ENCODE results near the gene ADAMTS18. TPM values are rescaled to one million over a fixed set of nuclear protein-coding genes. Genes with fewer than 3 reads are reported as not detected.

The ADAMTS18 gene
- total RNA-seq, 6 donors from 2014 or later, result 0.13 TPM; not detected in 5

DNA sequence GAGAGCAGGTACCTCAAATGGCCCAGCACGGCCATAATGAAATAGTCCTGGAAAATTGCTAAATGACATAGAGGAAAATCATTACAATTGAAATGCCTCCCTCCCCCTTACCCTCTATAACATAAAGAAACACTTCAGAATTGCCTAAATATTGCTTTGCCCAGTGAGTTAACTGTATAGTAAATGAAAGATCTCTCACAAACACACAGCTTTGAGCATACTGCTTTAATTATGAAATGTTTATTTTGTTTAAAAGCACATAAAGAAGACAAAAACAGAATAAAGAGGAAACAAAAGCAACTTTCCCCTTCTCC, 9.3 kb upstream of the ADAMTS18 start:
- 33 to 50% methylated on average over 1 of the region's 1 CpG for WGBS, 2 donors
- TF ChIP-seq POLR2AphosphoS5 (IDR thresholded peaks at IDR 0.05) (no peak), POLR2A (IDR thresholded peaks at IDR 0.05) (no peak), EP300 (IDR thresholded peaks at IDR 0.05) (no peak)
- TF ChIP-seq, protein P1, sequence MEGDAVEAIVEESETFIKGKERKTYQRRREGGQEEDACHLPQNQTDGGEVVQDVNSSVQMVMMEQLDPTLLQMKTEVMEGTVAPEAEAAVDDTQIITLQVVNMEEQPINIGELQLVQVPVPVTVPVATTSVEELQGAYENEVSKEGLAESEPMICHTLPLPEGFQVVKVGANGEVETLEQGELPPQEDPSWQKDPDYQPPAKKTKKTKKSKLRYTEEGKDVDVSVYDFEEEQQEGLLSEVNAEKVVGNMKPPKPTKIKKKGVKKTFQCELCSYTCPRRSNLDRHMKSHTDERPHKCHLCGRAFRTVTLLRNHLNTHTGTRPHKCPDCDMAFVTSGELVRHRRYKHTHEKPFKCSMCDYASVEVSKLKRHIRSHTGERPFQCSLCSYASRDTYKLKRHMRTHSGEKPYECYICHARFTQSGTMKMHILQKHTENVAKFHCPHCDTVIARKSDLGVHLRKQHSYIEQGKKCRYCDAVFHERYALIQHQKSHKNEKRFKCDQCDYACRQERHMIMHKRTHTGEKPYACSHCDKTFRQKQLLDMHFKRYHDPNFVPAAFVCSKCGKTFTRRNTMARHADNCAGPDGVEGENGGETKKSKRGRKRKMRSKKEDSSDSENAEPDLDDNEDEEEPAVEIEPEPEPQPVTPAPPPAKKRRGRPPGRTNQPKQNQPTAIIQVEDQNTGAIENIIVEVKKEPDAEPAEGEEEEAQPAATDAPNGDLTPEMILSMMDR (IDR thresholded peaks at IDR 0.05), result no peak
- H3K4me3 ChIP-seq, result no peak overlapping the region
- no peaks in the 10 kb centered on the region for H3K4me1 ChIP-seq
- DNase-seq (no peak), ATAC-seq (ENCODE audit: low FRiP score in 2 of 2) (no peak)
- no peaks in the 10 kb centered on the region for H3K27me3 ChIP-seq
- H3K9me3 ChIP-seq, result no peaks in the 10 kb centered on the region
- no peaks in the 10 kb centered on the region for H3K36me3 ChIP-seq
- H3K27ac ChIP-seq, result no peak overlapping the region

GRCh38 chr16:77443357-77444146, 8.7 kb upstream of the ADAMTS18 start:
- Histone ChIP-seq H3K36me3 (no peaks in the 10 kb centered on the region), H3K27me3 (no peaks in the 10 kb centered on the region), H3K4me3 (no peak overlapping the region), H3K4me1 (no peaks in the 10 kb centered on the region), H3K27ac (no peak overlapping the region), H3K9me3 (no peaks in the 10 kb centered on the region)
- no peak for DNase-seq
- 63 to 68% methylated on average over 10 of the region's 10 CpGs for WGBS, 2 donors
- ATAC-seq (ENCODE audit: low FRiP score in 2 of 2), result no peak
- TF ChIP-seq EP300 (IDR thresholded peaks at IDR 0.05) (no peak), POLR2AphosphoS5 (IDR thresholded peaks at IDR 0.05) (no peak), POLR2A (IDR thresholded peaks at IDR 0.05) (no peak)
- TF ChIP-seq, protein P1 (IDR thresholded peaks at IDR 0.05), result no peak

- 82 to 93% methylated on average over 2 of the region's 2 CpGs for WGBS, 2 donors
- no peak for DNase-seq
- TF ChIP-seq EP300 (IDR thresholded peaks at IDR 0.05) (no peak), POLR2A (IDR thresholded peaks at IDR 0.05) (no peak), POLR2AphosphoS5 (IDR thresholded peaks at IDR 0.05) (no peak)
- TF ChIP-seq, protein P1 (IDR thresholded peaks at IDR 0.05), result no peak
- H3K9me3 ChIP-seq, result no peaks in the 10 kb centered on the region
- ATAC-seq (ENCODE audit: low FRiP score in 2 of 2), result no peak
- H3K27ac ChIP-seq, result no peak overlapping the region
- no peak overlapping the region for H3K4me3 ChIP-seq
- H3K36me3 ChIP-seq, result no peaks in the 10 kb centered on the region
- no peaks in the 10 kb centered on the region for H3K27me3 ChIP-seq
- H3K4me1 ChIP-seq, result no peaks in the 10 kb centered on the region
These were observed 7.2 kb upstream of the ADAMTS18 start for GRCh38 chr16:77442078-77442477.

- H3K36me3 ChIP-seq, result no peaks in the 10 kb centered on the region
- ATAC-seq (ENCODE audit: low FRiP score in 2 of 2) (no peak), DNase-seq (no peak)
- H3K4me1 ChIP-seq, result peaks cover 0 to 11% (median 0%) of the 10 kb centered on the region in 4 donors
- 4 to 14% methylated on average over 3 of the region's 3 CpGs for WGBS, 2 donors
- TF ChIP-seq POLR2A (IDR thresholded peaks at IDR 0.05) (no peak), POLR2AphosphoS5 (IDR thresholded peaks at IDR 0.05) (no peak), EP300 (IDR thresholded peaks at IDR 0.05) (no peak)
- TF ChIP-seq, protein P1 (IDR thresholded peaks at IDR 0.05), result no peak
- no peaks in the 10 kb centered on the region for H3K9me3 ChIP-seq
- H3K27ac ChIP-seq, result no peak overlapping the region
- peaks cover 0 to 14% (median 4%) of the 10 kb centered on the region in 4 donors for H3K27me3 ChIP-seq
- H3K4me3 ChIP-seq, result no peak overlapping the region
These were observed 4.3 kb upstream of the ADAMTS18 start for GRCh38 chr16:77439106-77439505.

DNA sequence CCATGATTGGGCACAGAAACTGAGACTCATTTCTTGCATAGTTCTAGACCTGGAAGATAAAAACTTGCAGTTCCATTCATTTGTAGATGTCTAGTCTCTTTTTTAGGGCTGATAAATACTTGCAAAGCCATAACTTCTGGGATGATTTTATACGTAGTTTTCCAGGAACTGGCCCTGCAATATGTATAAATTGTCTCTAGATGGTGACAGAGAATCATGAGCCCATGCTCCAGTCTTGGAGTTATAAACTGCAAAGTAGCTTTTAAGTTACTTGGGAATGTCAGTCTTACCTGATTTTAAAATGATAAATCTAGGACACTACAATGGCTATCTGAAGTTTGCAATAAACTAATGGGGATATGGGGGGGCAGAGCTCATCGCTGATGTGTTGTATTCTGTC, 3.0 kb upstream of the ADAMTS18 start:
- ATAC-seq (ENCODE audit: low FRiP score in 2 of 2) (no peak), DNase-seq (no peak)
- TF ChIP-seq EP300 (IDR thresholded peaks at IDR 0.05) (no peak), POLR2AphosphoS5 (IDR thresholded peaks at IDR 0.05) (no peak), POLR2A (IDR thresholded peaks at IDR 0.05) (no peak)
- TF ChIP-seq, protein P1 (IDR thresholded peaks at IDR 0.05), result no peak
- 41 to 66% methylated on average over 2 of the region's 2 CpGs for whole genome bisulfite sequencing, 2 donors
- Histone ChIP-seq H3K4me3 (no peak overlapping the region), H3K27me3 (peaks cover 0 to 14% (median 5%) of the 10 kb centered on the region in 4 donors), H3K36me3 (no peaks in the 10 kb centered on the region), H3K27ac (no peak overlapping the region), H3K9me3 (no peaks in the 10 kb centered on the region), H3K4me1 (peaks cover 0 to 12% (median 0%) of the 10 kb centered on the region in 4 donors)
